ENCODE data around the gene CFAP54.

Gene CFAP54

GRCh38 chr12:96769400-96769799 lies 280.0 kb downstream of the CFAP54 start:
- DNase-seq, result no peak

GRCh38 chr12:96770219-96771102 lies 281.1 kb downstream of the CFAP54 start:
- no peak for DNase-seq

- no peak for DNase-seq
These were observed 283.7 kb downstream of the CFAP54 start for GRCh38 chr12:96773031-96773430.

- DNase-seq, result no peak
These were observed 285.3 kb downstream of the CFAP54 start for GRCh38 chr12:96774496-96775256.

- no peak for DNase-seq
These were observed 287.5 kb downstream of the CFAP54 start for GRCh38 chr12:96776908-96777307.

- no peak for DNase-seq
These were observed 291.0 kb downstream of the CFAP54 start for GRCh38 chr12:96780330-96780729.

GRCh38 chr12:96786791-96787190 lies 297.4 kb downstream of the CFAP54 start:
- no peak for DNase-seq

GRCh38 chr12:96803969-96804368 lies 314.6 kb downstream of the CFAP54 start:
- no peak for DNase-seq

GRCh38 chr12:96806272-96806671 lies 316.9 kb downstream of the CFAP54 start:
- no peak for DNase-seq

GRCh38 chr12:96807741-96808140 lies 318.4 kb downstream of the CFAP54 start:
- no peak for DNase-seq

GRCh38 chr12:96808587-96808986 lies 319.2 kb downstream of the CFAP54 start:
- DNase-seq, result no peak

GRCh38 chr12:96809522-96809921 lies 320.1 kb downstream of the CFAP54 start:
- no peak for DNase-seq

GRCh38 chr12:96810057-96810456 lies 320.7 kb downstream of the CFAP54 start:
- DNase-seq, result no peak

- DNase-seq, result no peak
These were observed 321.1 kb downstream of the CFAP54 start for GRCh38 chr12:96810477-96810876.

- no peak for DNase-seq
These were observed 321.7 kb downstream of the CFAP54 start for GRCh38 chr12:96811083-96811482.

- DNase-seq, result no peak
These were observed 322.8 kb downstream of the CFAP54 start for GRCh38 chr12:96812153-96812552.

GRCh38 chr12:96814200-96814599 lies 324.8 kb downstream of the CFAP54 start:
- DNase-seq, result no peak

- no peak for DNase-seq
These were observed 332.2 kb downstream of the CFAP54 start for GRCh38 chr12:96821592-96821991.

- no peak for DNase-seq
These were observed 333.3 kb downstream of the CFAP54 start for GRCh38 chr12:96822641-96823040.

GRCh38 chr12:96824074-96824837 lies 334.9 kb downstream of the CFAP54 start:
- no peak for DNase-seq

- DNase-seq, result no peak
These were observed 335.5 kb downstream of the CFAP54 start for GRCh38 chr12:96824838-96825236.

- DNase-seq, result no peak
These were observed 338.9 kb downstream of the CFAP54 start for GRCh38 chr12:96828169-96828789.

- DNase-seq, result no peak
These were observed 340.0 kb downstream of the CFAP54 start for GRCh38 chr12:96829354-96829753.

Measured in GF-D8 (cell line).